HepG2 (cell line): ENCODE results near the gene HPCAL1. TPM values are rescaled to one million over a fixed set of nuclear protein-coding genes. Genes with fewer than 3 reads are reported as not detected.

Experiments used
- ATAC-seq: fragments of 200-7000 bp; cut with Tn5 transposase; 3 replicates; pipeline ENCODE4 v1.9.1; 2020; ENCODE audit warnings: mild to moderate bottlenecking, moderate library complexity
- BruUV-seq: library from RNA; stranded (reverse); fragments of 400-500 nt; replicated peaks from 2 replicates; lab custom pipeline; 2021; lab: Mats Ljungman, UMichigan
- CTCF ChIA-PET: fragments of 300-600 bp; formaldehyde crosslinking; extraction: SDS; loops from one replicate; lab custom pipeline; 2021; ENCODE audit warnings: low total read pairs, inconsistent platforms, low intra/inter-chr PET ratio; lab: Yijun Ruan, JAX
- POLR2A ChIA-PET: fragments of 350-600 bp; sonication (Branson Sonifier 250); formaldehyde crosslinking; loops from one replicate; lab custom pipeline; 2020; ENCODE audit warnings: antibody characterized with exemption, inconsistent platforms; lab: Yijun Ruan, JAX
- DNase-seq: peaks from one replicate; pipeline ENCODE4 v3.0.0-alpha.2; 2015; ENCODE audit warnings: low spot score
- FAIRE-seq: peaks from 3 replicates; lab custom pipeline; 2011; peaks lifted over from hg19 to GRCh38; lab: Jason Lieb, UNC
- H2AFZ ChIP-seq: one replicate; pipeline ENCODE4 v1.6.1; 2011; ENCODE audit warnings: low read length, inconsistent platforms
- H3K27ac ChIP-seq: fragments of 300-600 bp; 3 replicates; pipeline ENCODE4 v1.8.0; 2011; ENCODE audit warnings: mixed run types, mild to moderate bottlenecking, mixed read lengths, low read length, inconsistent platforms; ENCODE audit not compliant: insufficient read depth; ENCODE audit errors: extremely low read length
- H3K27me3 ChIP-seq, 2 experiments: fragments of 200-600 bp in 1 of 2; 2 replicates in 1 of 2; 3 replicates in 1 of 2; pipeline versions ENCODE4 v1.6.0 to v1.8.0; 2011; ENCODE audit warnings: low read length in 2 of 2, mild to moderate bottlenecking in 2 of 2, moderate library complexity in 2 of 2, inconsistent platforms in 1 of 2; ENCODE audit not compliant: insufficient read depth in 2 of 2, control insufficient read depth in 1 of 2
- H3K36me3 ChIP-seq, 2 experiments: fragments of 200-600 bp in 1 of 2; replicated peaks in 1 of 2; 2 replicates in 1 of 2; 3 replicates in 1 of 2; pipeline versions ENCODE4 v1.5.1 to v1.8.0; 2011; ENCODE audit warnings: low read length in 2 of 2, inconsistent platforms in 1 of 2; ENCODE audit not compliant: insufficient read depth in 2 of 2, control insufficient read depth in 1 of 2
- H3K4me1 ChIP-seq: 2 replicates; pipeline ENCODE4 v1.5.1; 2012; ENCODE audit warnings: low read length, inconsistent platforms; ENCODE audit not compliant: insufficient read depth
- H3K4me2 ChIP-seq: 2 replicates; pipeline ENCODE4 v1.6.0; 2011; ENCODE audit warnings: low read depth, low read length, inconsistent platforms
- H3K4me3 ChIP-seq, 3 experiments: fragments of 200-600 bp in 1 of 3; sonication (generic), shearing (Covaris generic) in 1 of 3; replicated peaks in 1 of 3; 2 replicates each; pipeline ENCODE4 v1.5.1; 2011 to 2016; ENCODE audit warnings: low read length in 3 of 3, inconsistent platforms in 2 of 3, low read depth in 2 of 3, mild to moderate bottlenecking in 2 of 3, control low read depth in 1 of 3, mixed read lengths in 1 of 3; ENCODE audit not compliant: insufficient read depth in 1 of 3
- H3K79me2 ChIP-seq: one replicate; pipeline ENCODE4 v1.6.1; 2011; ENCODE audit warnings: low read length, inconsistent platforms; ENCODE audit not compliant: insufficient read depth
- H3K9ac ChIP-seq: 2 replicates; pipeline ENCODE4 v1.6.0; 2011; ENCODE audit warnings: mild to moderate bottlenecking, low read depth, low read length, inconsistent platforms; ENCODE audit not compliant: insufficient read depth
- H3K9me3 ChIP-seq: 2 replicates; pipeline ENCODE4 v1.5.1; 2012; ENCODE audit warnings: mild to moderate bottlenecking, low read length
- H4K20me1 ChIP-seq: 2 replicates; pipeline ENCODE4 v1.6.0; 2011; ENCODE audit warnings: inconsistent platforms, mild to moderate bottlenecking, low read length, moderate library complexity; ENCODE audit not compliant: insufficient read depth
- CAMTA2 ChIP-seq: sonication (generic); formaldehyde crosslinking; IDR thresholded peaks from 2 replicates; pipeline ENCODE4 v1.4.0; 2020; ENCODE audit warnings: mild to moderate bottlenecking, missing genetic modification reagents, borderline replicate concordance
- CEBPG ChIP-seq: IDR thresholded peaks from 2 replicates; pipeline ENCODE4 v1.6.1; 2016
- CHD4 ChIP-seq: fragments of 200-600 bp; sonication (generic); IDR thresholded peaks from 2 replicates; pipeline ENCODE4 v1.7.0; 2017; ENCODE audit warnings: mild to moderate bottlenecking, low read length, borderline replicate concordance
- HOXD1 ChIP-seq: sonication (generic); formaldehyde crosslinking; IDR thresholded peaks from 2 replicates; pipeline ENCODE4 v1.5.0; 2020; ENCODE audit warnings: missing genetic modification reagents
- NONO ChIP-seq, 2 experiments: fragments of 450-650 bp in 1 of 2; sonication (generic) in 1 of 2; formaldehyde crosslinking in 1 of 2; IDR thresholded peaks in 1 of 2; conservative IDR thresholded peaks in 1 of 2; 2 replicates each; pipeline versions ENCODE4 v1.6.1 to v1.8.0; 2017 to 2022; ENCODE audit warnings: mild to moderate bottlenecking in 1 of 2, missing genetic modification reagents in 1 of 2, moderate library complexity in 1 of 2
- POLR2AphosphoS5 ChIP-seq: IDR thresholded peaks from 2 replicates; pipeline ENCODE4 v1.6.1; 2012; ENCODE audit warnings: low read depth, low read length
- SMARCE1 ChIP-seq: fragments of 450-650 bp; IDR thresholded peaks from 2 replicates; pipeline ENCODE4 v1.6.1; 2017; ENCODE audit warnings: borderline replicate concordance
- SP4 ChIP-seq: sonication (generic); formaldehyde crosslinking; IDR thresholded peaks from 2 replicates; pipeline ENCODE4 v1.8.1; 2023; ENCODE audit warnings: mild to moderate bottlenecking, missing genetic modification reagents
- ZNF550 ChIP-seq: sonication (generic); formaldehyde crosslinking; IDR thresholded peaks from 2 replicates; pipeline ENCODE4 v1.4.0; 2020; ENCODE audit warnings: mild to moderate bottlenecking, missing genetic modification reagents, borderline replicate concordance
- ZNF768 ChIP-seq: sonication (generic); formaldehyde crosslinking; IDR thresholded peaks from 2 replicates; pipeline ENCODE4 v1.4.0; 2020; ENCODE audit warnings: missing genetic modification reagents
- ZSCAN12 ChIP-seq: sonication (generic); formaldehyde crosslinking; IDR thresholded peaks from 2 replicates; pipeline ENCODE4 v1.9.0; 2021; ENCODE audit warnings: mild to moderate bottlenecking, missing genetic modification reagents
- WGBS: methylation state at CpG from one replicate; pipeline ENCODE4 v1.1.6; 2017; ENCODE audit warnings: low lambda C conversion rate; 5-methylcytosine and 5-hydroxymethylcytosine counted together
- in situ Hi-C: cut with HindIII; loops from 2 replicates; pipeline ENCODE4 v1.10.0; 2017; ENCODE audit warnings: low pct_unique_long_range_greater_than_20kb; ENCODE audit not compliant: extremely low pct_ligation_motif_present
- intact Hi-C: fragments of 100-400 bp; cut with micrococcal nuclease; formaldehyde crosslinking; loops from one replicate; pipeline ENCODE4 v1.10.0; 2022; ENCODE audit not compliant: unreplicated experiment
- polyA plus RNA-seq, 8 experiments: library from polyadenylated mRNA; depleted of rRNA in 3 of 8; stranded (reverse) in 7 of 8; unstranded in 1 of 8; fragments of >200 nt; fragmentation: Illumina TruSeq in 4 of 8; extraction: Trizol in 4 of 8; gene quantifications; 2 replicates each; pipeline versions ENCODE4 v1.2.1 to v1.2.3, GENCODE V29; 2011 to 2016; ENCODE audit warnings: low read depth in 4 of 8, missing spikeins in 1 of 8, mixed read lengths in 1 of 8; ENCODE audit not compliant: insufficient read depth in 1 of 8
- total RNA-seq, 5 experiments: library from RNA; depleted of rRNA; stranded (reverse); fragments of >200 nt; fragmentation: Illumina TruSeq; extraction: Trizol; gene quantifications; 2 replicates each; pipeline ENCODE4 v1.2.3, GENCODE V29; 2016; ENCODE audit warnings: low read depth in 1 of 5
- TF ChIP-seq, protein P1 (sequence below): fragments of 450-650 bp; IDR thresholded peaks from 2 replicates; pipeline ENCODE4 v1.6.1; 2017
- TF ChIP-seq, protein P2 (sequence below): IDR thresholded peaks from 2 replicates; pipeline ENCODE4 v1.6.1; 2016; ENCODE audit warnings: missing compliant biosample characterization, missing genetic modification reagents, borderline replicate concordance
- TF ChIP-seq, protein P3 (sequence below): sonication (generic); formaldehyde crosslinking; conservative IDR thresholded peaks from 2 replicates; pipeline ENCODE4 v1.8.1; 2023; ENCODE audit warnings: missing genetic modification reagents

HPCAL1 gene
- total and polyA plus RNA-seq, 2 of the 13 experiments (the other 11 are each of a cell fraction or from before 2014, with no cell fraction given): 29.5 to 29.9 TPM

DNA sequence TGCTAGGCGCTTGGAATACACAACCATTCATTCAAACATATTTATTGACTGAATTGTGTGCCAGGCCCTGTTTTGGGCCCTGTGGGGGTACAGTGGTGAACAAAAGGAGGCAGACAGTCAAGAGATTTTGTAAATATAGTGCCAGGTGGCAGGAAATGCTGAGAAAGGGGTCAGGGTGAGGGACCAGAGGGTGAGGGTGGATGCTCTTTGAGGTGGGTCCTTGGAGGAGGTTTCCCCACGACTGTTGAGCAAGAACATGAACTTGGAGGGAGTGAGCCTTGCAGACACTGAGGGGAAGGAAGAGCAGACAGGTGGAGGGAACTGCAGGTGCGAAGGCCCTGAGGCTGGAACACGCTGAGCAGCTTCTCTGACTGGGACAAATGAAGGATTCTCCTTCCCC, 104.7 kb downstream of the HPCAL1 start:
- Histone ChIP-seq H4K20me1 (no peaks in the 10 kb centered on the region; the same call in 1 of the 2 replicates), H3K9me3 (no peaks in the 10 kb centered on the region), H3K27ac (peak overlapping the region; percentile 56), H3K4me1 (peaks cover 33% of the 10 kb centered on the region), H3K9ac (no peak overlapping the region), H3K79me2 (no peaks in the 10 kb centered on the region), H2AFZ (no peak overlapping the region), H3K27me3 (no peaks in the 10 kb centered on the region), H3K36me3 (peaks cover 2 to 10% of the 10 kb centered on the region in 2 experiments), H3K4me2 (0 out of 2 replicates have a peak overlapping the region, but pooled peaks have one; percentile 61), H3K4me3 (no peak overlapping the region)
- in situ Hi-C loops: loop anchor here (5.0 kb wide), 2 partner anchors 80 to 135 kb away; no protein-coding TSS in a partner anchor
- POLR2A ChIA-PET: interaction anchor here (1.0 to 3.1 kb wide), 7 partner anchors 39 to 283 kb away, joined by 5 to 32 read pairs (median 11); partner anchors contain the start of gene HPCAL1
- DNase-seq (no peak), FAIRE-seq (no peak), ATAC-seq (no peak)
- no peak for TF ChIP-seq CHD4
- TF ChIP-seq ZNF768 (CRISPR knock-in tag): no peak
- TF ChIP-seq NONO (IDR thresholded peaks at IDR 0.05): no peak
- TF ChIP-seq NONO (CRISPR knock-in tag; conservative IDR thresholded peaks at IDR 0.05): no peak
- TF ChIP-seq ZNF550: no peak
- TF ChIP-seq, protein P1, sequence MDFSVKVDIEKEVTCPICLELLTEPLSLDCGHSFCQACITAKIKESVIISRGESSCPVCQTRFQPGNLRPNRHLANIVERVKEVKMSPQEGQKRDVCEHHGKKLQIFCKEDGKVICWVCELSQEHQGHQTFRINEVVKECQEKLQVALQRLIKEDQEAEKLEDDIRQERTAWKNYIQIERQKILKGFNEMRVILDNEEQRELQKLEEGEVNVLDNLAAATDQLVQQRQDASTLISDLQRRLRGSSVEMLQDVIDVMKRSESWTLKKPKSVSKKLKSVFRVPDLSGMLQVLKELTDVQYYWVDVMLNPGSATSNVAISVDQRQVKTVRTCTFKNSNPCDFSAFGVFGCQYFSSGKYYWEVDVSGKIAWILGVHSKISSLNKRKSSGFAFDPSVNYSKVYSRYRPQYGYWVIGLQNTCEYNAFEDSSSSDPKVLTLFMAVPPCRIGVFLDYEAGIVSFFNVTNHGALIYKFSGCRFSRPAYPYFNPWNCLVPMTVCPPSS: no peak
- TF ChIP-seq CAMTA2 (CRISPR knock-in tag): no peak
- TF ChIP-seq CEBPG (CRISPR knock-in tag): no peak
- TF ChIP-seq SMARCE1: no peak
- TF ChIP-seq ZSCAN12: no peak
- TF ChIP-seq, protein P2, sequence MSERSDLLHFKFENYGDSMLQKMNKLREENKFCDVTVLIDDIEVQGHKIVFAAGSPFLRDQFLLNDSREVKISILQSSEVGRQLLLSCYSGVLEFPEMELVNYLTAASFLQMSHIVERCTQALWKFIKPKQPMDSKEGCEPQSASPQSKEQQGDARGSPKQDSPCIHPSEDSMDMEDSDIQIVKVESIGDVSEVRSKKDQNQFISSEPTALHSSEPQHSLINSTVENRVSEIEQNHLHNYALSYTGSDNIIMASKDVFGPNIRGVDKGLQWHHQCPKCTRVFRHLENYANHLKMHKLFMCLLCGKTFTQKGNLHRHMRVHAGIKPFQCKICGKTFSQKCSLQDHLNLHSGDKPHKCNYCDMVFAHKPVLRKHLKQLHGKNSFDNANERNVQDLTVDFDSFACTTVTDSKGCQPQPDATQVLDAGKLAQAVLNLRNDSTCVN (CRISPR knock-in tag): no peak
- TF ChIP-seq SP4 (CRISPR knock-in tag): no peak
- TF ChIP-seq POLR2AphosphoS5: no peak
- TF ChIP-seq, protein P3, sequence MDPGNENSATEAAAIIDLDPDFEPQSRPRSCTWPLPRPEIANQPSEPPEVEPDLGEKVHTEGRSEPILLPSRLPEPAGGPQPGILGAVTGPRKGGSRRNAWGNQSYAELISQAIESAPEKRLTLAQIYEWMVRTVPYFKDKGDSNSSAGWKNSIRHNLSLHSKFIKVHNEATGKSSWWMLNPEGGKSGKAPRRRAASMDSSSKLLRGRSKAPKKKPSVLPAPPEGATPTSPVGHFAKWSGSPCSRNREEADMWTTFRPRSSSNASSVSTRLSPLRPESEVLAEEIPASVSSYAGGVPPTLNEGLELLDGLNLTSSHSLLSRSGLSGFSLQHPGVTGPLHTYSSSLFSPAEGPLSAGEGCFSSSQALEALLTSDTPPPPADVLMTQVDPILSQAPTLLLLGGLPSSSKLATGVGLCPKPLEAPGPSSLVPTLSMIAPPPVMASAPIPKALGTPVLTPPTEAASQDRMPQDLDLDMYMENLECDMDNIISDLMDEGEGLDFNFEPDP (CRISPR knock-in tag): no peak
- TF ChIP-seq HOXD1 (CRISPR knock-in tag): no peak
- CTCF ChIA-PET: no interaction called here
- intact Hi-C loops: loop anchor here (10.0 kb wide), 1 partner anchor 283 kb away; the partner anchor contains the start of gene RRM2
- BruUV-seq: no TSS peak
- WGBS: 82% methylated on average over 4 of the region's 4 CpGs
